B cell (primary cell): ENCODE results near the gene ATP6V1B1. TPM values are rescaled to one million over a fixed set of nuclear protein-coding genes. Genes with fewer than 3 reads are reported as not detected.

Experiments
- ATAC-seq: fragments of 200-7000 bp; cut with Tn5 transposase; one replicate; pipeline ENCODE4 v1.10.0; 2021; ENCODE audit warnings: low read depth, mild to moderate bottlenecking, moderate number of reproducible peaks, moderate library complexity
- CTCF ChIA-PET: fragments of 350-600 bp; sonication (Branson Sonifier 250); formaldehyde crosslinking; loops from one replicate; lab custom pipeline; 2021; ENCODE audit warnings: antibody characterized with exemption, inconsistent platforms; lab: Charles Lee
- POLR2A ChIA-PET: fragments of 350-600 bp; sonication (Branson Sonifier 250); formaldehyde crosslinking; loops from one replicate; lab custom pipeline; 2021; ENCODE audit warnings: antibody characterized with exemption; lab: Charles Lee
- DNase-seq: peaks from one replicate; pipeline ENCODE4 v3.0.0; 2013
- H2AFZ ChIP-seq: 2 replicates; pipeline ENCODE4 v1.6.1; 2012; ENCODE audit warnings: mild to moderate bottlenecking, low read depth, low read length; ENCODE audit not compliant: insufficient read depth, poor library complexity, severe bottlenecking
- H3K27ac ChIP-seq, 2 donors: 1 replicate in 1 of 2; 2 replicates in 1 of 2; pipeline ENCODE4 v1.5.1; 2012 to 2013; ENCODE audit warnings: low read length in 2 of 2, mild to moderate bottlenecking in 2 of 2, moderate library complexity in 1 of 2
- H3K27me3 ChIP-seq, 4 experiments: fragments of 200-600 bp in 1 of 4; sonication (generic) in 1 of 4; replicated peaks in 1 of 4; 1 replicate in 2 of 4; 2 replicates in 2 of 4; pipeline versions ENCODE4 v1.6.1 to v1.7.0; 2013 to 2016; ENCODE audit warnings: low read length in 3 of 4, mild to moderate bottlenecking in 2 of 4, mixed read lengths in 1 of 4, moderate library complexity in 1 of 4; ENCODE audit not compliant: insufficient read depth in 4 of 4, control insufficient read depth in 3 of 4; ENCODE audit errors: control extremely low read depth in 1 of 4
- H3K36me3 ChIP-seq, 2 experiments: replicated peaks in 1 of 2; 1 replicate in 1 of 2; 2 replicates in 1 of 2; pipeline versions ENCODE4 v1.6.1 to v1.7.1; 2013; ENCODE audit warnings: low read length in 1 of 2; ENCODE audit not compliant: insufficient read depth in 2 of 2, control insufficient read depth in 1 of 2; ENCODE audit errors: control extremely low read depth in 1 of 2, extremely low read depth in 1 of 2
- H3K4me1 ChIP-seq, 2 donors: fragments of 200-600 bp in 1 of 2; sonication (generic) in 1 of 2; 1 replicate in 1 of 2; 2 replicates in 1 of 2; pipeline versions ENCODE4 v1.5.1 to v1.6.1; 2013 to 2017; ENCODE audit warnings: low read length in 2 of 2; ENCODE audit not compliant: control insufficient read depth in 2 of 2, insufficient read depth in 2 of 2
- H3K4me2 ChIP-seq: replicated peaks from 2 replicates; pipeline ENCODE3; 2012; ENCODE audit warnings: mild to moderate bottlenecking, low read depth, low read length; ENCODE audit not compliant: poor library complexity, severe bottlenecking
- H3K4me3 ChIP-seq, 5 experiments: fragments of 200-600 bp in 1 of 5; sonication (generic) in 1 of 5; 1 replicate in 3 of 5; 2 replicates in 2 of 5; pipeline versions ENCODE4 v1.5.1 to v1.7.0; 2011 to 2016; ENCODE audit warnings: low read length in 4 of 5, mild to moderate bottlenecking in 4 of 5, low read depth in 2 of 5, control low read depth in 1 of 5, moderate library complexity in 1 of 5; ENCODE audit not compliant: insufficient read depth in 1 of 5; ENCODE audit errors: control extremely low read depth in 1 of 5, extremely low read depth in 1 of 5
- H3K79me2 ChIP-seq: fragments of 200-600 bp; sonication (generic); one replicate; pipeline ENCODE4 v1.6.0; 2016; ENCODE audit warnings: low read length; ENCODE audit not compliant: control insufficient read depth, insufficient read depth
- H3K9ac ChIP-seq: fragments of 200-600 bp; sonication (generic); 2 replicates; pipeline ENCODE4 v1.6.1; 2017; ENCODE audit warnings: mild to moderate bottlenecking, low read length, moderate library complexity
- H3K9me3 ChIP-seq, 3 donors: one replicate each; pipeline versions ENCODE4 v1.6.1 to v1.7.1; 2013; ENCODE audit warnings: low read length in 2 of 3; ENCODE audit not compliant: control insufficient read depth in 2 of 3, insufficient read depth in 1 of 3; ENCODE audit errors: control extremely low read depth in 1 of 3
- H4K20me1 ChIP-seq: 2 replicates; pipeline ENCODE4 v1.6.0; 2012; ENCODE audit warnings: mild to moderate bottlenecking, low read length; ENCODE audit not compliant: insufficient read depth, control insufficient read depth, poor library complexity, severe bottlenecking
- H3K27ac Mint-ChIP-seq: one replicate; pipeline ENCODE4 v1.8.0; 2021; ENCODE audit warnings: mixed read lengths
- H3K27me3 Mint-ChIP-seq: one replicate; pipeline ENCODE4 v1.8.0; 2021; ENCODE audit warnings: mixed read lengths
- H3K4me1 Mint-ChIP-seq: one replicate; pipeline ENCODE4 v1.8.0; 2021; ENCODE audit warnings: mixed read lengths
- H3K4me3 Mint-ChIP-seq: one replicate; pipeline ENCODE4 v1.8.0; 2021; ENCODE audit warnings: mixed read lengths
- H3K9me3 Mint-ChIP-seq: one replicate; pipeline ENCODE4 v1.8.0; 2022; ENCODE audit warnings: mixed read lengths; ENCODE audit not compliant: insufficient read depth
- CTCF ChIP-seq: fragments of 200-600 bp; IDR thresholded peaks from one replicate; pipeline ENCODE4 v1.8.0; 2022; ENCODE audit warnings: antibody characterized with exemption, mild to moderate bottlenecking
- EZH2 ChIP-seq: IDR thresholded peaks from 2 replicates; pipeline ENCODE4 v1.6.1; 2012; ENCODE audit warnings: borderline replicate concordance, low read depth, mild to moderate bottlenecking, moderate library complexity, low read length; ENCODE audit not compliant: insufficient read depth, poor library complexity, severe bottlenecking
- WGBS: methylation state at CpG from one replicate; pipeline ENCODE4 v1.1.5; 2013; ENCODE audit warnings: missing lambda C conversion rate; ENCODE audit not compliant: insufficient coverage; 5-methylcytosine and 5-hydroxymethylcytosine counted together
- intact Hi-C: fragments of 100-400 bp; cut with micrococcal nuclease; formaldehyde crosslinking; loops from one replicate; pipeline ENCODE4 v1.10.0; 2022
- polyA plus RNA-seq: library from polyadenylated mRNA; depleted of rRNA; stranded (reverse); fragments of >200 nt; gene quantifications from 2 replicates; pipeline ENCODE4 v1.2.3, GENCODE V29; 2012
- total RNA-seq, 2 donors: library from RNA; stranded (reverse); fragments of 120-200 nt in 1 of 2; gene quantifications; 1 replicate in 1 of 2; 2 replicates in 1 of 2; pipeline versions ENCODE4 v1.2.3 to v1.2.4, GENCODE V29; 2013 to 2022

The ATP6V1B1 gene
- total and polyA plus RNA-seq, 2 donors (not counting 1 experiment from before 2014, with no cell fraction given), result not detected

GRCh38 chr2:70948337-70949003 is 12.8 kb downstream of the ATP6V1B1 start:
- Histone ChIP-seq H3K4me3 (peak overlapping the region in 3 of 5 experiments; percentile 30 to 41 (median 39)), H3K9ac (peak overlapping the region; percentile 28)
- H3K27me3 Mint-ChIP-seq, result peaks cover 25% of the 10 kb centered on the region

More at GRCh38 chr2:70948337-70949003, 12.8 kb downstream of the ATP6V1B1 start:
- WGBS, result 8% methylated on average over 22 of the region's 27 CpGs
- peak overlapping the region; percentile 68 for H3K4me2 ChIP-seq
- H2AFZ ChIP-seq, result peak overlapping the region; percentile 74
- H3K4me3 Mint-ChIP-seq, result peak overlapping the region; percentile 86
- H3K4me1 ChIP-seq, result peaks cover 13 to 14% of the 10 kb centered on the region in 2 donors
- no peak for TF ChIP-seq EZH2
- peak; percentile 84 for TF ChIP-seq CTCF
- H3K27ac ChIP-seq, result no peak overlapping the region
- no peaks in the 10 kb centered on the region for H3K36me3 ChIP-seq
- no peaks in the 10 kb centered on the region for H4K20me1 ChIP-seq
- intact Hi-C loops, result loop anchor here (1.0 to 5.0 kb wide), 3 partner anchors 77 to 291 kb away; no protein-coding TSS in a partner anchor
- H3K27me3 ChIP-seq, result peaks cover 0 to 20% (median 11%) of the 10 kb centered on the region in 4 experiments
- no peak overlapping the region for H3K27ac Mint-ChIP-seq
- ATAC-seq (peak; percentile 99), DNase-seq (peak; percentile 83)
- POLR2A ChIA-PET, result interaction anchor here (0.6 kb wide), 1 partner anchor 31 kb away, joined by 5 read pairs; no protein-coding TSS in a partner anchor
- H3K9me3 Mint-ChIP-seq, result no peaks in the 10 kb centered on the region
- no peaks in the 10 kb centered on the region for H3K79me2 ChIP-seq
- no peaks in the 10 kb centered on the region for H3K9me3 ChIP-seq
- peaks cover 11% of the 10 kb centered on the region for H3K4me1 Mint-ChIP-seq
- CTCF ChIA-PET, result interaction anchor here (1.0 to 3.9 kb wide), 20 partner anchors 9 to 644 kb away, joined by 3 to 51 read pairs (median 6); partner anchors contain the start of genes ANKRD53 and FIGLA
